B cell (primary cell): ENCODE data around the gene LIPG.

Experiments
- EZH2 ChIP-seq: IDR thresholded peaks from 2 replicates; pipeline ENCODE4 v1.6.1; 2012; ENCODE audit warnings: borderline replicate concordance, low read depth, mild to moderate bottlenecking, moderate library complexity, low read length; ENCODE audit not compliant: insufficient read depth, poor library complexity, severe bottlenecking
- TF ChIP-seq, protein P1 (sequence below): fragments of 200-600 bp; IDR thresholded peaks from one replicate; pipeline ENCODE4 v1.8.0; 2022; ENCODE audit warnings: antibody characterized with exemption, mild to moderate bottlenecking

- TF ChIP-seq, protein P1, sequence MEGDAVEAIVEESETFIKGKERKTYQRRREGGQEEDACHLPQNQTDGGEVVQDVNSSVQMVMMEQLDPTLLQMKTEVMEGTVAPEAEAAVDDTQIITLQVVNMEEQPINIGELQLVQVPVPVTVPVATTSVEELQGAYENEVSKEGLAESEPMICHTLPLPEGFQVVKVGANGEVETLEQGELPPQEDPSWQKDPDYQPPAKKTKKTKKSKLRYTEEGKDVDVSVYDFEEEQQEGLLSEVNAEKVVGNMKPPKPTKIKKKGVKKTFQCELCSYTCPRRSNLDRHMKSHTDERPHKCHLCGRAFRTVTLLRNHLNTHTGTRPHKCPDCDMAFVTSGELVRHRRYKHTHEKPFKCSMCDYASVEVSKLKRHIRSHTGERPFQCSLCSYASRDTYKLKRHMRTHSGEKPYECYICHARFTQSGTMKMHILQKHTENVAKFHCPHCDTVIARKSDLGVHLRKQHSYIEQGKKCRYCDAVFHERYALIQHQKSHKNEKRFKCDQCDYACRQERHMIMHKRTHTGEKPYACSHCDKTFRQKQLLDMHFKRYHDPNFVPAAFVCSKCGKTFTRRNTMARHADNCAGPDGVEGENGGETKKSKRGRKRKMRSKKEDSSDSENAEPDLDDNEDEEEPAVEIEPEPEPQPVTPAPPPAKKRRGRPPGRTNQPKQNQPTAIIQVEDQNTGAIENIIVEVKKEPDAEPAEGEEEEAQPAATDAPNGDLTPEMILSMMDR: no peak
- TF ChIP-seq EZH2: no peak
Observed at GRCh38 chr18:49527631-49528327, 34.1 kb upstream of the LIPG start.
